ENCODE measurements around the gene F10.
"Not testable (repeated sequence)": the region's sequence is repeated elsewhere in the genome, so short reads cannot be mapped to it uniquely, and the experiment has no call there.

F10 gene

DNA sequence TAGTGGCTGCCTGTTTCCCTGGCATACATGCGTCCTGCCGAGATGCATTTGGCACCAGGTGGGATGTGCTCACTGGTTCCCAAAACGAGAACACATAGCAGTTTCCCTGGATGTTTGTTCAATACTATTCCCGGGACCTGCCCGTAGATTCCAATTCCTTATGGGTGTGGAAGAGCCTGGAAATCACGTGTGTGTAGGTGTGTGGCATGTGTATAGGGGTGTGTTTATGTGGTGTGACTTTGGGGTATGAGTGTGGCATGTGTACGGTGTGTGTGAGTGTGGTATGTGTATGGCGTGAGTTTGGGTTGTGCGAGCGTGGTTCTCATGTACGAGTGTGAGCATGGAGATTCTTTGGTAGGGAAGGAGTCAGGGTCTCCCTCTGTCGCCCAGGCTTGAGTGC is 19.9 kb upstream of the F10 start:
- ATAC-seq: no peak

- ATAC-seq: no peak
Measured at GRCh38 chr13:113103646-113104045, 19.0 kb upstream of the F10 start.

GRCh38 chr13:113105032-113105920 is 17.3 kb upstream of the F10 start, which contains the start of gene F7:
Gene F7 (plus strand): TSS chr13:113105791. CDS start chr13:113105842, 51 bp downstream.
- no peak for ATAC-seq

GRCh38 chr13:113105921-113106452 is 16.6 kb upstream of the F10 start:
- ATAC-seq: no peak

DNA sequence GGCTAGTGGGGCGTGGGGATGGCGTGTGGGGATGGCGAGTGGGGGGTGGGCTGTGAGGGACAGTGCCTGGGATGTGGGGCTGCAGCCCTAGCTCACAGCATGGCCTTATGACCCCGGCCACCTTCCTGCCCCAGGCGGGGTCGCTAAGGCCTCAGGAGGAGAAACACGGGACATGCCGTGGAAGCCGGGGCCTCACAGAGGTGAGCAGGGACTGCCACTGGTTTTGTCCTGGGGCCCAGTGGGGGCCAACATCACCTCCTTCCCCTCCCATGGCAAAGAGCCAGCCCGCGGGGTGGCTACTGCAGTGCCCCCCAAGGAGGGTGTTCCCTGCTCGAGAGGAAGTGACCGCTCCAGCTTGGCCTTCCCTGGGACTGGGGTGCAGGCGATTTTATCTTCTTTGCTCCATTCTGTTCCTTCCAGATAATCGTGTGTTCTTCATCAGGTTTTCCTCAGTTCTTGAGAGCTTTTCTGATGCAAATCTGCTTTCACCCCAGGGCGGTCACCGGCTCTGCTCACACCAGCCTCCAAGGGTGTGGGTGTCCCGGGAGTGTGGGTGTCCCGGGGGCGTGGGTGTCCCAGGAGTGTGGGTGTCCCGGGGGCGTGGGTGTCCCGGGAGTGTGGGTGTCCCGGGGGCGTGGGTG is 15.8 kb upstream of the F10 start:
- ATAC-seq: no peak

DNA sequence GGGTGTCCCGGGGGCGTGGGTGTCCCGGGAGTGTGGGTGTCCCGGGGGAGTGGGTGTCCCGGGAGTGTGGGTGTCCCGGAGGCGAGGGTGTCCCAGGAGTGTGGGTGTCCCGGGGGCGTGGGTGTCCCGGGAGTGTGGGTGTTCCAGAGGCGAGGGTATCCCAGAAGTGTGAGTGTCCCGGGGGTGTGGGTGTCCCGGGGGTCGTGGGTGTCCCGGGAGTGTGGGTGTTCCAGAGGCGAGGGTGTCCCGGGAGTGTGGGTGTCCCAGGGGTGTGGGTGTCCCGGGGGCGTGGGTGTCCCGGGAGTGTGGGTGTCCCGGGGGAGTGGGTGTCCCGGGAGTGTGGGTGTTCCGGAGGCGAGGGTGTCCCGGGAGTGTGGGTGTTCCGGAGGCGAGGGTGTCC is 14.1 kb upstream of the F10 start:
- ATAC-seq: not testable (repeated sequence)

DNA sequence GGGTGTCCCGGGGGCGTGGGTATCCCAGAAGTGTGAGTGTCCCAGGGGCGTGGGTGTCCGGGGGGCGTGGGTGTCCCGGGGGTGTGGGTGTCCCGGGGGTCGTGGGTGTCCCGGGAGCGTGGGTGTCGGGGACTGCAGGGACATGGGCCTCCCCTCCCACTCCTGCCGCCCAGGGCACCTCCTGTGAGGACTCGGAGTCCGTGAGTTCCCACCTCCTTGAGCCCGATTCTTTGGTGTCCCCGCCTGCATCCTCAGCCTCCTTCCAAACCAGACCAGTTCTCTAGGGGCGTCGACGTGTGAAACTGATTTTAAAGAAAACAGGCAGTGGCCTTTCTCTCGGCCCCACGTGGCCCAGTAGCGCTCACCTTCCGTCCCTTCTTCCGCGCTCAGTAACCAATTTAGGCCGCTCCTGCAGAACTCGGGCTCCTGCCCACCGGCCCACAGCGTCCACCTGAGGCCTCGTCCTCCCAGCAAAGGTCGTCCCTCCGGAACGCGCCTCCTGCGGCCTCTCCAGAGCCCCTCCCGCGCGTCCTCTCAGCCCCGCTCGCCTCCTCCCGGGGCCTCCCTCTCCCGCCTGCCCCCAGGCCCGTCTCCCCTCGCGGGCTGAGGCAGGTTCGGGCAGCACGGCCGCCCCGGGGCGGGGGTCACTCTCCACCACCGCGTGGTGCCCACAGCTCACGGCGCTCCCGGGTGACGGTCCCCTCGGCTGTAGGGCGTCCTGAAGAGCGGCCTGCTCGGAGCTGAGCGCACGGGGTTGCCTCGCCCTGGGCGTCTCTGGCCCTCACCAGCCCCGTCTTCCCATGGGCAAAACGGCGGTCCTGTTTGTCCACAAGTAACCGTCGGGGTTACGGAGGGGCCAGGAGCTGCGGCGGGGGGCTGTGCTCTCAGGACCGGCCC is 13.2 kb upstream of the F10 start:
- no peak for ATAC-seq

- ATAC-seq: peak in 1 of 2 donors; percentile 7
Measured at GRCh38 chr13:113110048-113110851, 12.3 kb upstream of the F10 start.

DNA sequence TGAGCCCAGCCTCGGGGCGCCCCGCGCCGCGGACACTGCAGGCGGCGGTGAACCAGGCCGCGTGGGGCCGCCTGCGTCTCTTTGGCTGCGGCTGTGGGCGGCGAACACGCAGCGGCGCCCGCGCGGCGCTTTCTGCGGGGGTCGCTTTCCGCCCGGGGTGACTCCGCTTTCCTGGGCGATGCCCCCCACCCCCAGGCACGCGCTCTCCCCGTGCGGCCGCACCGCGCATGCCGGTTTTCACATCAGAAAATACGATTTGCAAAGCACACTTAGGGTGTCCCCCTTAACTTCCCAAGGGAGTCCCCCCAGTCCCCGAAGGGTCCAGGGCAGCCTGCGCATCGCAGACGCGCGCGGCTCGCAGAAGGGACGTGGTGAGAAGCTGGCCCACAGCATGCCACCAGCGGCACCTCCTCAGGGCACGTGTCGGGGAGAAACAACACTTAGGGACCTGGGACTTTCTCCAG is 11.7 kb upstream of the F10 start:
- no peak for ATAC-seq

DNA sequence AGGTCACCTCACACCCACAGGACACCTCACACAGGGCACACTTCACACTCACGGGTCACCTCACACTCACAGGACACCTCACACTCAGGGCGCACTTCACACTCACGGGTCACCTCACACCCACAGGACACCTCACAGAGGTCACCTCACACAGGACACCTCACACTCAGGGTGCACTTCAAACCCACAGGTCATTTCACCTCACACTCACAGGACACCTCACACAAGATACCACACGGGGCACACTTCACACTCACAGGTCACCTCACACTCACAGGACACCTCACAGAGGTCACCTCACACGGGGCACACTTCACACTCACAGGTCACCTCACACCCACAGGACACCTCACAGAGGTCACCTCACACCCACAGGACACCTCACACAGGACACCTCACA is 10.8 kb upstream of the F10 start:
- not testable (repeated sequence) for ATAC-seq

GRCh38 chr13:113112475-113112874 is 10.1 kb upstream of the F10 start:
- ATAC-seq: not testable (repeated sequence)

DNA sequence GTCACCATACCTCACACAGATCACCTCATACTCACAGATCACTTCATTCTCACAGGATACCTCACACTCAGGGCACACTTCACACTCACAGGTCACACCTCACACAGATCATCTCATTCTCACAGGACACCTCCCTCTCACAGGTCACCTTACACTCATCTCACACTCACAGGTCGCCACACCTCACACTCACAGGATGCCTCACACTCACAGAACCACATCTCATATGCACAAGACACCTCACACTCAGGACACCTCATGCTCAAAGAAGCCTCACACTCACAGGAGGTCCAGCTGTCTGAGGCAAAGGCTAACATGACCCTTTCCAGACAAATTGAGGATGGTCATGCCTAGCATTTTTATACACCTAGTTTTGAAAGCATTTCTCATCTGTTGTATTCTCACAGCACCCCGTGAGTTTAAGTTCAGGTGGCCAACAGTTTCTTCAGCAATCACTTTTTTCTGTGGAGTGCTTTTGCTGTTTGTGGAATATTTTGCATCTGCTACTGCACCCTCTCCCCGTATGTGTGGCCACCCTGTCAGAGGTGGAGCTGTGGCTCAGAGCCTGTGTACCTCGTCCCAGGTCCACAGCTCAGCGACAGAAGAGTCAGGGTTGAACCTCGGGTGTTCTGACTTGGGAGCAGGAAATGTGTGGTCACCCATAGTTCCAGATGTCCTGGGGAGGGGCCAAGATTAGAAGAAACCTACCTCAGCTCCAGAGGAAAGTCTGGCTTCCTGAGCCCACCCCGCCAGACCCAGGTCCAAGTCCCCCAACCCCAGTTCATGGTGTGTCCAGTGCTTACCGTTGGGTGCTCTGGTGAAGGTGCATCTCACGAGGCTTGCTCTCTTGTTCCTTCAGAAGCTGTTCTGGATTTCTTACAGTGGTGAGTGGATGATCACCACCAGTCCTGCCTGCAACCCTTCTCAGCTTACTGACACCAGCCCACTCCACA is 9.4 kb upstream of the F10 start:
- ATAC-seq: no peak

- no peak for ATAC-seq
Measured at GRCh38 chr13:113113846-113114271, 8.7 kb upstream of the F10 start.

- ATAC-seq: no peak
Measured at GRCh38 chr13:113114511-113115362, 7.9 kb upstream of the F10 start.

GRCh38 chr13:113115363-113116205 is 7.0 kb upstream of the F10 start:
- no peak for ATAC-seq

GRCh38 chr13:113116206-113116800 is 6.3 kb upstream of the F10 start:
- no peak for ATAC-seq

DNA sequence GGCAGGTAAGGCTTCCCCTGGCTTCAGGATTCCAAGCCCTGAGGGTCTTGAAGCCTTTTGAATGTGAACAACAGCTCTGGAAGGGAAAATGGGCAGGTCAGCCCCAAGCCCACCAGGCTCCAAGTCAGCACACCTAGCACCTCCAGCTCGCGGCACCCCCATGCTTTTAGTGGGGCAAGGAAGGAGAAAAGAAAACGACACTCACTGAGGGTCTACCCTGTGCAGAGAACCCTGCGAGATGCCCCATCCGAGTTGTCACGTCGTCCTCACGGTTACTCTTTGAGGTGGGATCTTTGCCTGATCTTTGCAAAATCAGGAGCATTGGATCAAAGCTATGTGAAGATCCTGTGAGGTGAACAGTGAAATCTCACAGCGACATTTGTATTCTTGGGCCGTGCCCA is 5.7 kb upstream of the F10 start:
- no peak for ATAC-seq

GRCh38 chr13:113117335-113117872 is 5.2 kb upstream of the F10 start:
- no peak for ATAC-seq

Measured in activated CD4-positive, CD25-positive, alpha-beta regulatory T cell treated with anti-CD3 and anti-CD28 coated beads, Interleukin-2, amount 50 U/mL, for 24 hours (primary cell).